Measurements from ENCODE around the gene CDH20.

CDH20 gene

DNA sequence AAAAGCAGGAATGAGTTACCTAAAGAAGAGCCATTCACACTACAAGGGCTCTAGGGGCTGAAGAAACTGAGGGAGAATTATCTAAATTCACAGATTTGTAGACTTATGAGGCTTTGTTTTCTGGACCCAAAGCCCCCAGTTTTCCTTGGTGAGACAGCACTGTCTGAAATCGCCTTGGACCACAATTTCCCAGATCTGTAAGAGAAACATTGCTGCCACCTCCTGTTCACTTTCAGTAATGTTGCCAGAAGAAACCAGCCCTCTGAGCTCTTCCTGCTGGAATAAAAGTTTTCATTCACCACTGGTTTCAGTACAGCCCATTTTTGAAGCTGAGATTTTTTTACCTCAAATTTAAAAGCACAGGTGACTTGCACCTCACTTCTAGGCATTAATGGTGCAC lies 169.2 kb downstream of the CDH20 start:
- peak; percentile 12 for DNase-seq (ENCODE audit: low read depth)
- H3K4me3 ChIP-seq (ENCODE audit: low read depth, low read length), result no peak overlapping the region
- TF ChIP-seq, protein P1, sequence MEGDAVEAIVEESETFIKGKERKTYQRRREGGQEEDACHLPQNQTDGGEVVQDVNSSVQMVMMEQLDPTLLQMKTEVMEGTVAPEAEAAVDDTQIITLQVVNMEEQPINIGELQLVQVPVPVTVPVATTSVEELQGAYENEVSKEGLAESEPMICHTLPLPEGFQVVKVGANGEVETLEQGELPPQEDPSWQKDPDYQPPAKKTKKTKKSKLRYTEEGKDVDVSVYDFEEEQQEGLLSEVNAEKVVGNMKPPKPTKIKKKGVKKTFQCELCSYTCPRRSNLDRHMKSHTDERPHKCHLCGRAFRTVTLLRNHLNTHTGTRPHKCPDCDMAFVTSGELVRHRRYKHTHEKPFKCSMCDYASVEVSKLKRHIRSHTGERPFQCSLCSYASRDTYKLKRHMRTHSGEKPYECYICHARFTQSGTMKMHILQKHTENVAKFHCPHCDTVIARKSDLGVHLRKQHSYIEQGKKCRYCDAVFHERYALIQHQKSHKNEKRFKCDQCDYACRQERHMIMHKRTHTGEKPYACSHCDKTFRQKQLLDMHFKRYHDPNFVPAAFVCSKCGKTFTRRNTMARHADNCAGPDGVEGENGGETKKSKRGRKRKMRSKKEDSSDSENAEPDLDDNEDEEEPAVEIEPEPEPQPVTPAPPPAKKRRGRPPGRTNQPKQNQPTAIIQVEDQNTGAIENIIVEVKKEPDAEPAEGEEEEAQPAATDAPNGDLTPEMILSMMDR (IDR thresholded peaks at IDR 0.05; ENCODE audit: low read depth, low read length, missing control alignments), result peak; percentile 62

DNA sequence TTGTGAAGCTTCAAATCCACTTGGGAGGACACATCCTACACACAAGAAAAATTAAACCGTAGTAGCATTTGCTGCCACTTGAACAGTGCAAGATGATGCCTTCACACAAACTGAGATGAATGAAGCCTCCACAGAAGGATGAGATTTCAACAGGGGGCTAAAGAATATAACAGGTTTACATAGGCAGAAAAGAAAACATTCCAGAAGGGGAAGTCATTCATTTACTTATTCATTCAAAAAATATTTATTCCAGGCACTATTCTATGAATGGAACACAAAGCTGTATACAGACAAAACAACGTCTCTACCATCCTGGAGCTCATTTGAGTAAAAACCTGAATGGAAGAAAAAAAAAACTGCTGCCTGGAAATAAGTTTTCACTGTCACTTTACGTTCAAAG lies 170.5 kb downstream of the CDH20 start:
- no peak overlapping the region for H3K4me3 ChIP-seq (ENCODE audit: low read depth, low read length)
- DNase-seq (ENCODE audit: low read depth), result no peak
- TF ChIP-seq, protein P1 (IDR thresholded peaks at IDR 0.05; ENCODE audit: low read depth, low read length, missing control alignments), result no peak

DNA sequence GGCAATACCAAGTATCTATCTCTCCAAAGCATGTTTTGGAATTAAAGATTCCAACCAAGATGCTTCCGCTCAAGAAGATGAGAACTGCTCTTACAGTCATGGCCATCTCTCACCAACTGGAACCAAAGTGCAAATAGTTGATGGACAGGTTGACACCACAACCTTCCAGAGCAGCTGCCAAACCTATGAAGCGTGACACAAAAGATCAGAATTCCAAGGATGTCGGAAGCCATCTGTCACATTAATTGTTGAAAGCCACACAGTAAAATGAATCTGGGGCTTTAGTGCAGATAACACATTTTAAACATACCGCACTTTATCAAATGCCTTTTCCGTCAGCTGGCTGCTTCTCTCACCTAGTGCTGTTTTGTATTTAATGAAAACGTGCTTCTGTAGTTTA lies 195.7 kb downstream of the CDH20 start:
- TF ChIP-seq, protein P1 (IDR thresholded peaks at IDR 0.05; ENCODE audit: low read depth, low read length, missing control alignments), result no peak
- H3K4me3 ChIP-seq (ENCODE audit: low read depth, low read length), result no peak overlapping the region
- DNase-seq (ENCODE audit: low read depth), result no peak

DNA sequence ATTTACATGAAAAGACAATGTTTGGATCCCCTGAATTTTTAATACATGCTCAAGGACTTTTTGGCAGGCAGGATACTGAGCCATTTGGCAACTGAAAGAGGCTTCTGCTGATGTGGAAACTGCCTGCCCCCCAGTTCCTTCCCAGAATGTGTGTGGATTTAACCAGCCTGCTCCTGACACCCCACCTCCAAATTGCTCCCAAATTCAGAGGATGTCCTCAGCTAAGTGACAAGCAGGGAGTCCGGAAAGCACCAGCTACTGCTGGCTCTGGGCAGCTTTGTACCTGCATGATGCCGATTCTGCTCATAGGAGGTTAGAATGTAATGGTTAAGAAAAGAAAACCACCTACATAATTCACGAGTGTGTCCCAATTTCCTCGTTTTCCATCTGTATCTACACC lies 197.5 kb downstream of the CDH20 start:
- no peak overlapping the region for H3K4me3 ChIP-seq (ENCODE audit: low read depth, low read length)
- TF ChIP-seq, protein P1 (IDR thresholded peaks at IDR 0.05; ENCODE audit: low read depth, low read length, missing control alignments), result no peak

DNA sequence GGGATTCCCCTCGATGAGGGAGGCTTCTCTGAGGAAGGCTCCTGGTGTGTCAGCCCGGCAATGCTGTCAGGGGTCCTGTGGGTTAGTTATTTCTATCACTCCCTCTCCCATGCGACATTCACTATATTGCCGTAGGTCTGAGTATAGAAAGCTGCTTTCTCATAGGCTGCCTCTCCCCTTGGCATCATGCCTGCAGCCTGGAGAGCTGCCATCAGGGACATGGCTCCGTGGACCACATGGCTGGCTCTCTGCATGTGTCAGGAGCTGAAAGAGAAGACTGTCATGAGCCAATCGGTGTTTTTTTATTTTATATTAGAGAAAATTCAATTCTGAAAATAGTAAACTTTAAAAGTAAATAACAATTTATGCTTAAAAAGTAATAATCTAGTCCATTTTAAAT lies 198.0 kb downstream of the CDH20 start:
- TF ChIP-seq, protein P1 (IDR thresholded peaks at IDR 0.05; ENCODE audit: low read depth, low read length, missing control alignments), result no peak
- no peak overlapping the region for H3K4me3 ChIP-seq (ENCODE audit: low read depth, low read length)
- no peak for DNase-seq (ENCODE audit: low read depth)

More for the DNA sequence above, 197.5 kb downstream of the CDH20 start:
- DNase-seq (ENCODE audit: low read depth), result no peak

DNA sequence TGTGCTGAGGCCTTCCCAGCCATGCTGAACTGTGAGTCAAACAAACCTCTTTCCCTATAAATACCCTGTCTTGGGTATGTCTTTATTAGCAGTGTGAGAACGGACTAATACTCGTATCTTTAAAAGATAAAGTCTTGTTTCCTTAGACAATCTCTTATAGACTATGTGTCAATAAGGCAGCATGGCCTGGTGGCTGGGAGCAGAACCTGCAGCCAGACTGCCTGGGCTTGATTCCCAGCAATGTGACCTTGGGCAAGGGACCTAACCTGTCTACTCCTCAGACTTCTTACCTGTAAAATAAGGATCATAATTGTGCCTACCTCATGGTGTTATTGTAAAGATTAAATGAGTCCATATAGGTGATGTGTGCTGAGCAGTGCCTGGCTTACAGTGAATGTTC lies 198.7 kb downstream of the CDH20 start:
- H3K4me3 ChIP-seq (ENCODE audit: low read depth, low read length), result no peak overlapping the region
- TF ChIP-seq, protein P1 (IDR thresholded peaks at IDR 0.05; ENCODE audit: low read depth, low read length, missing control alignments), result no peak
- DNase-seq (ENCODE audit: low read depth), result no peak

DNA sequence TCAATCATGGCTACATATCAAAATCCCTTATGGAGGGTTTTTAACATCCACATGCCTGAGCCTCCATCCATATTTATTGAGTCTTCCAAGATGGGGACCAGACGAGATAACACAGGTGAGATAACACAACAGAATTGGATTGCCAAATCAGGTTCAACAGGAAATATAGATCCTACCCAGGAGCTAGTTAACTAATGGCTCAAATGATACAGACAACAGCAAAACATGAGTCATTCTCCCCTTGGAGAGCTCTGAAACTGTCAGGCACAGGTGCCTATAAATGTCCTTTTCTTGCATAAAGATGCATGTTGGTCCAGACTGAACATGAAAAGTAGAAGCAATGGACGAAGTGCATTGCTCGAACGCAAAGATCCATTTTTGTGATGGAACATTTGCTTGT lies 202.2 kb downstream of the CDH20 start:
- DNase-seq (ENCODE audit: low read depth), result no peak
- no peak overlapping the region for H3K4me3 ChIP-seq (ENCODE audit: low read depth, low read length)
- TF ChIP-seq, protein P1 (IDR thresholded peaks at IDR 0.05; ENCODE audit: low read depth, low read length, missing control alignments), result no peak

Measured in GM12864 (cell line).